HG02678 (cell line): ENCODE results near the gene INPP5A.
"Not testable (repeated sequence)": the region's sequence is repeated elsewhere in the genome, so short reads cannot be mapped to it uniquely, and the experiment has no call there.

Experiments
- ATAC-seq: cut with Tn5 transposase; IDR thresholded peaks from one replicate; pipeline ENCODE4 v1.9.1; 2021; ENCODE audit warnings: mild to moderate bottlenecking, moderate library complexity; ENCODE audit not compliant: unreplicated experiment

INPP5A gene

GRCh38 chr10:132503581-132504421 is 33.8 kb upstream of the INPP5A start:
- no peak for ATAC-seq

- no peak for ATAC-seq
These were observed 32.9 kb upstream of the INPP5A start for GRCh38 chr10:132504501-132505272.

- not testable (repeated sequence) for ATAC-seq
These were observed 32.0 kb upstream of the INPP5A start for GRCh38 chr10:132505546-132505945.

- ATAC-seq: no peak
These were observed 30.7 kb upstream of the INPP5A start for GRCh38 chr10:132506711-132507408.

- ATAC-seq: no peak
These were observed 30.1 kb upstream of the INPP5A start for GRCh38 chr10:132507409-132507955.

GRCh38 chr10:132507956-132508490 is 29.6 kb upstream of the INPP5A start:
- ATAC-seq: no peak

- ATAC-seq: no peak
These were observed 28.8 kb upstream of the INPP5A start for GRCh38 chr10:132508581-132509443.

GRCh38 chr10:132509506-132510173 is 27.9 kb upstream of the INPP5A start:
- ATAC-seq: no peak

- no peak for ATAC-seq
These were observed 27.4 kb upstream of the INPP5A start for GRCh38 chr10:132510174-132510611.

- ATAC-seq: peak; percentile 67
These were observed 26.2 kb upstream of the INPP5A start for GRCh38 chr10:132511121-132512051.

- ATAC-seq: no peak
These were observed 25.5 kb upstream of the INPP5A start for GRCh38 chr10:132512052-132512442.

GRCh38 chr10:132512693-132513345 is 24.8 kb upstream of the INPP5A start:
- ATAC-seq: no peak

- ATAC-seq: peak; percentile 40
These were observed 22.6 kb upstream of the INPP5A start for GRCh38 chr10:132514821-132515520.

GRCh38 chr10:132515811-132516726 is 21.5 kb upstream of the INPP5A start:
- ATAC-seq: no peak

- no peak for ATAC-seq
These were observed 20.5 kb upstream of the INPP5A start for GRCh38 chr10:132516771-132517725.
